ENCODE results near the gene NFE2L1. TPM values are rescaled to one million over a fixed set of nuclear protein-coding genes. Genes with fewer than 3 reads are reported as not detected.
"Not testable (repeated sequence)": the region's sequence is repeated elsewhere in the genome, so short reads cannot be mapped to it uniquely, and the experiment has no call there.

NFE2L1 gene
- total and polyA plus RNA-seq, 5 experiments from 2014 or later = 5.0 to 50.4 (median 14.2) TPM

DNA sequence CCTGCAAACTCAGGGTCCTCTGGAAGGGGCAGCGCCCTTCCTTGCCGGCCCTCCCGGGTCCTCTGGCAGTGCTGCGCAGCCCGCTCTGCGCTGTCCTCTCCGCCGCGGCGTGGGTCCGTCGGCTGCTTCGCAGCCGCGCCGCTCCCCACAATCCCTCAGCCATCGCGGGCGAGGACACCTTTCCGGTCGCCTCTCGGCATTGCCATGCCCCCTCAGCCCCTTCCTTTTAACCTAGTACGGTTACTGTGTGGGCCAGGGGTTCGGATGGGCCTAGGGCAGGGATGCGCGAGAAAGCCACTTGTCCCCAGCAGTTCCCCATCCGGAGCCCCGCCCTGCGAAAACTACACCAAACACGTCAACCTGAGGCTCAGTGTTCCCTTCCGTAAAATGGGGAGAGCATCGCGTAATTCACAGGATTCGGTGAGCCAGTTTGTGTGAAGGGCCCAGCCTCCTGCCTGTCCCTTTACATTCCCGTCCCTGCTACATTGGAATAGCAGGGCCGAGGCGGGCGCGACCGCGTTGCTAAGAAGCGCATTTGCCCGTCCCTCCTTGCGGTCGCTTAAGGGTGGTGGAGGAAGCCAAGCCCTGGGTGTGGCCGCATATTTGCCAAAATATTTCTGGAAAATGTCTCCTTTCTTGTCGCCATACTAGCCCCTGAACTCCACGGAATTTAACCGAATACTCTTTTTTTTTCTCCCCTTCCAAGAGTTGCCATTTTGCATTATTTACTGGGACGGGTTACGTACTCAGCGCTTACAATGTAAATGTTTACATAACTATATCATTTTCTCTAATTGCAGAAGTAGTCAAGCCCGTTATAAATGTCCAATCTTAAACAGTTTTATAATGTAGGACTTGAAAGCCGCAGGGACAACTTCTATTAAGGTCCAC, 23.8 kb upstream of the NFE2L1 start:
- H3K4me1 Mint-ChIP-seq = peaks cover 16 to 41% (median 34%) of the 10 kb centered on the region in 4 donors

DNA sequence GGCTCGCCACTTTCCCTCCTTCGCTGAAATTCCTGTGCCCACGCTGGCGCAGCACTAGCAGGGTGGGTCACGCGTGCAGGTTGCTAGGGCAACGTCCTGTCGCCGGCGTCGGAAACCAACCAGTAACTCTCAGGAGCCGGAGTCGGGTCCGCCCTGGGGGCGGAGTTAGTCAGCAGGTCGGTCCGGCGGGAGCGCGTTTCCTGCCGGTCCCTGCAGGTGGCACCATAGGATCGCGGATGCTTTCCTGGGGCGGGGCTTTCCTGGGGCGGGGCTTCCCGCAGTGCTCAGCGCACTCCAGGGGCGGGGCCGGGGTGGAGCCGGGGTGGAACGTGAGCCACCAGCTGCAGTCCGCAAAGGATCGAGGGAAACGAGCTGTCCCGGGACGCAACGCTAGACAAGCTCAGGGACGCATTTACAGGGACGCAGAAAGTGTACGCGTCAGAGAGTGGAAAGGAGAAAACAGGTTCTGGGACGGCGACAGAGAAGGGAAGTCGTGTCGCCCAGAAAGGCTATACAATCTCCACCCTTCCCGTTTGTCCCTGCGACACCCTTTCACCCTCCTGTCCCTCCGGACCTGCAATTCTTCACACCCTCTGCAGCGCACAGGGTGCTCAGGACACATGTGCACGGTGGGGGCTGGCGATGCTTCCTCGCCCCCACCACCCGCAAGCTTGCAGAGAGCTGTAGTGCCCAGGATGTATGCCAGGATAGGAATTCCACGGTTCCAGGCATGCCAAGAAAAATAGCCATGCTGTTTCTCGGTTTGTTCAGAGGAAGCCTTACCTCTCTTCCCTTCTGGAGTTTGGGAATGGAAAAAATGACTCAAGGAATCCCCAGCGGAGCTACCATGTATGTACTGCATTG, 22.9 kb upstream of the NFE2L1 start:
- Mint-ChIP-seq H3K4me1 (peaks cover 16 to 41% (median 34%) of the 10 kb centered on the region in 4 donors), H3K27me3 (peaks cover 19 to 68% (median 31%) of the 10 kb centered on the region in 5 donors), H3K27ac (peak overlapping the region; percentile 15 to 94 (median 80)), H3K4me3 (peak overlapping the region; percentile 81 to 94 (median 89)), H3K36me3 (peaks cover 0 to 3% (median 0%) of the 10 kb centered on the region in 3 donors), H3K9me3 (no peaks in the 10 kb centered on the region)
- DNase-seq (peak; percentile 93 to 99 (median 96)), ATAC-seq (peak; percentile 90 to 91)
- POLR2A ChIA-PET = interaction anchor here (0.9 to 1.3 kb wide), 4 partner anchors 18 to 130 kb away, joined by 3 to 5 read pairs (median 4); no protein-coding TSS in a partner anchor

More for the DNA sequence above, 23.8 kb upstream of the NFE2L1 start:
- Mint-ChIP-seq H3K36me3 (peaks cover 0 to 3% (median 0%) of the 10 kb centered on the region in 3 donors), H3K27ac (peak overlapping the region in 9 of 10 donors; percentile 15 to 94 (median 83)), H3K27me3 (peaks cover 21 to 62% (median 30%) of the 10 kb centered on the region in 5 donors), H3K9me3 (no peaks in the 10 kb centered on the region), H3K4me3 (peak overlapping the region; percentile 81 to 94 (median 89))
- DNase-seq (peak in 5 of 10 donors; percentile 15 to 32 (median 31)), ATAC-seq (peak; percentile 15 to 23)
- POLR2A ChIA-PET = interaction anchor here (0.9 to 1.3 kb wide), 3 partner anchors 51 to 129 kb away, joined by 3 to 5 read pairs (median 4); no protein-coding TSS in a partner anchor

DNA sequence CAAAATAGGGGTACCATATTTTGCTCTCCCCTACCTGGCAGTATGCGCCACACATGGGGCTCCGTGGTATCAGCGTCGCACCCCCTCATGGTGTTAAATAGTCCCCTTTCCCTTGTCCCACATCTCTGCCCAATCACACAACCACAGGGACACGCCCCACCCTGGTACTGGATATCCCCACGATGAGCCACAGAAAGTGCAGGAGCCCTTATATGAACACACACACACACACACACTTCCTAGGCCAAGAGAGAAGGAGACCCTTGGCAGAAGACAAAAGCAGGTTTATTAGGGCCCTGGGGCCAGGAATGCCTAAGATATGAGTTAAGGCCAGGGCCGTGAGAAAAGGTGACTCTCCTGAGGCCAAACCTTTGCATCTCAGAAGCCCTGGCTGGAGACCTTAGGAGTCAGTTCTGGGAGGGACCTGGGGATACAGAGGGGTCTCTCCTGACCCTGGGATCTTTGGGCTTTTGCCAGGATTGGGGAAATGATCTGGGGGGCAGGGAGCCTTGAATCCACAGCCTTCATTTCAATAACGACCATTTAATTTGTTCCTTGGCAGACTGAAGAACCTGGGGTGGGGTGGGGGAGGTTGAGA, 22.2 kb upstream of the NFE2L1 start:
- peaks cover 16 to 76% (median 34%) of the 10 kb centered on the region in 5 donors for H3K27me3 Mint-ChIP-seq
- no peak for ATAC-seq
- no peak overlapping the region for H3K27ac Mint-ChIP-seq
- H3K4me3 Mint-ChIP-seq = peak overlapping the region; percentile 67 to 94 (median 88)
- no peak for DNase-seq
- no peaks in the 10 kb centered on the region for H3K9me3 Mint-ChIP-seq
- H3K4me1 Mint-ChIP-seq = peaks cover 16 to 41% (median 34%) of the 10 kb centered on the region in 4 donors
- H3K36me3 Mint-ChIP-seq = peaks cover 0 to 3% (median 0%) of the 10 kb centered on the region in 3 donors
- POLR2A ChIA-PET = interaction anchor here (0.7 to 1.6 kb wide), 6 partner anchors 17 to 105 kb away, joined by 3 to 8 read pairs (median 4); partner anchors contain the start of gene NFE2L1

DNA sequence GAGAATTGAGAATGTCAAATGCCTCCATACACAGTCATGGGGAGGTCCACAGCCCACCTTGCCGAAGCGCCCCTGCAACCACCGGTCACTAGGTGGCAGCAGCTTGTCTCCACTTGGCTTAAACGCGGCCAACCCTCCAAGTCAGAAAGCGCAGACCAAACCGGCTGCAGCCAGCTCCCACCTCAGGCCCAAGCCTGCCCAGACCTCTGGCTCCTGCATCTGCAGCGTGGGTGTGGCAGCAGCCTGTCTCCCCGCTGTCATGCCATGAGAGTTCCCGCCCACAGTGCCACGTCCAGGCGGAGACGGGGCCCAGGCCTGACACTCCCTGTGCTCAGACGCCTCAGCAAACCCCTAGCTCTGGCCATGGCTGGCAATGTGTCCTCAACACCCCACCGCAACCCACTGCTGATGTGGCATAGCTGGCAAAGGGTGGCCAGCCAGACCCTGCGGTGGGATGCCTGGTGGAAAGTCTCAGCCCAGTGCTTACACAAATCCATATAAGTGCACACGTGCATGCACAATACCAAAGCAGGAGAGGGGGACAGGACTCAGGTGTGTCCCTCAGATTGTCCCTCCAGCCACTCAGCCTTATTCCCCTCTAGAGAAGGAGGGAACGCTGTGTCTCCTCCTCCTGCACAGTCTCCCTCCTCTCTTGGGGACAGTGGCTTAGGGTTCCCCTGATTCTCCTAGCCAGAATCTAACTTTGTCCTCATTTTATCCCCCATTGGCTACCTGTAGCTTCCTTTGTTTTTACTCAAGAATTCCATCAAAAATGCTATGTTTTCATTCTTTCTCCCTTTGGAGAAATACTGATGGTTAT, 21.4 kb upstream of the NFE2L1 start:
- Mint-ChIP-seq H3K27ac (peak overlapping the region in 1 of 10 donors; percentile 67), H3K9me3 (no peaks in the 10 kb centered on the region), H3K4me3 (peak overlapping the region in 9 of 10 donors; percentile 22 to 91 (median 58)), H3K27me3 (peaks cover 15 to 73% (median 35%) of the 10 kb centered on the region in 5 donors), H3K36me3 (peaks cover 0 to 3% (median 0%) of the 10 kb centered on the region in 3 donors), H3K4me1 (peaks cover 16 to 41% (median 34%) of the 10 kb centered on the region in 4 donors)
- POLR2A ChIA-PET = interaction anchor here (0.7 to 1.6 kb wide), 3 partner anchors 21 to 47 kb away, joined by 3 to 8 read pairs (median 4); partner anchors contain the start of gene NFE2L1
- ATAC-seq (peak; percentile 16 to 20), DNase-seq (peak; percentile 57 to 84 (median 68))

DNA sequence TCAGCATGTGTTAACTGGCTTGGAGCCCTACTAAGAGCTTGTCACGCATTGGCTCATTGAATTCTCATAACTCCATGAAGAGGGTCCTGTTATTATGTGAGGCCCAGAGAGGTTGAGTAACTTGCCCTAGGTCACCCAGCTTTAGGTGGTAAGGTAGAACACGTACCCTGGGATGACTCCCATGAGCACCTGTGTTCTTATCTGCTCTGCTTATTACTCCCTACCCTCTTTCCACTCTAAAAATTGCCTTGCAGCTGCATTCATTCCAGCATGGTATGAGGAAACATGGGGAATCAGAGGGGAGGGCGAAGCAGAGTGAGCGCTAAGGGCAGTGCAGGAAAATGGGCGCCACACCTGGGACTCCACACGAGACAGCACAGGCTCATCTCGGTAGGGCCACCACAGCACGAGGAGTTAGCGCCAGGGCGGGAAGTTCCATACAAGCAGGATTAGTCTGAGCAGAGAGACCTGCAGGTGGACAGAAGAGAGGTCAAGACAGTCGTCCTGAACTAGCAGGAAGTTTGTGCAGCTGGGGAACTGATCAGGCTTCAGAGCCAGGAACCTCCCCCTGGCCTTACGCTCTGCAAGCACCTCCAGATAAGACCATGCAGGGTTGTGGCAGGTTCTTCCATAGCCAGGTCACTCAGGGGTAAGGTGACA, 20.7 kb upstream of the NFE2L1 start:
- H3K27me3 Mint-ChIP-seq = peaks cover 11 to 71% (median 38%) of the 10 kb centered on the region in 5 donors
- DNase-seq = no peak
- no peaks in the 10 kb centered on the region for H3K9me3 Mint-ChIP-seq
- no peak overlapping the region for H3K27ac Mint-ChIP-seq
- POLR2A ChIA-PET = interaction anchor here (0.6 to 1.6 kb wide), 3 partner anchors 20 to 45 kb away, joined by 3 to 8 read pairs (median 4); partner anchors contain the start of gene NFE2L1
- no peak overlapping the region for H3K4me3 Mint-ChIP-seq
- ATAC-seq = no peak
- peaks cover 16 to 41% (median 33%) of the 10 kb centered on the region in 4 donors for H3K4me1 Mint-ChIP-seq
- peaks cover 0 to 3% (median 0%) of the 10 kb centered on the region in 3 donors for H3K36me3 Mint-ChIP-seq

DNA sequence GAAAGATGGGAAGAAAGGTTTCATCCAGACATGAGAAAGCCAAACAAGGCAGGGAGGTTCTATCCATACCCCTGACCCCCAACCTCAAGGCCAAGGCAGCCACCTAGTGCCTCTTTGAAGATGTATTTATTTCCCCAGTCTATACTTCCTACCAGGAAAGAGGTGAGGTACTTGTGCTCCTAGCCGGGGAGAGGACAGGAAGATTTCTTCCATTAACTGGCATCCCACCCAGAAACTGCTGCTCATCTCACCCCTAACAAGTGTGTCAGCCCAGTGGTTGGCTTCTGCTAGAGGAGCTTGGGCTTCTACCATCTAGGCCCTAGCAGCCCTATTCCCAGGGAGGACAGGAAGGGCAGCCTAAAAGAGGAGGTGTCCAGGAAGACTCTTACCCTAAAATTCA, 19.4 kb upstream of the NFE2L1 start:
- Mint-ChIP-seq H3K9me3 (no peaks in the 10 kb centered on the region), H3K27ac (no peak overlapping the region), H3K27me3 (peaks cover 9 to 72% (median 42%) of the 10 kb centered on the region in 5 donors), H3K4me1 (peaks cover 14 to 31% (median 25%) of the 10 kb centered on the region in 4 donors), H3K36me3 (no peaks in the 10 kb centered on the region), H3K4me3 (no peak overlapping the region)
- no peak for ATAC-seq
- POLR2A ChIA-PET = no interaction called here
- DNase-seq = no peak

DNA sequence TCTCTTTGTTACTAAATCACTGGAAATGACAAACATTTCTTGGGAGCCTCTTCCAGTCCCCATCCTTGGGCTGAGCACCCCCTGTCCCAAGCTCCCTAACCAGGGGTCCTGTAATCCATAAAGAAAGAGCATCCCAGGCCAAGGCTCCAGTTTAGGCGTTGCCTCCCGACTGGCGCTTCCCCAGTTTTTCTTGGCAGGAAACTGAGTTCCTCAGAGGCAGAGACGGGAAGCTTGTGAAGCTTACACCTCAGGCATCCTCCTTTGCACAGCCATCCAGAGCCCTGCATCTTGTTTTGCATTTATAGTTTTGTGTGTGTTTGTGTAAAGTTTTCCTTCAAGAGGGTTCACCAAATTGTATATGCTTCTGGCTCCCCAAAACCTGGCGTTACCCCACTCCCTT, 17.6 kb upstream of the NFE2L1 start:
- no peaks in the 10 kb centered on the region for H3K36me3 Mint-ChIP-seq
- ATAC-seq (no peak), DNase-seq (no peak)
- peaks cover 3 to 58% (median 32%) of the 10 kb centered on the region in 5 donors for H3K27me3 Mint-ChIP-seq
- no peak overlapping the region for H3K27ac Mint-ChIP-seq
- POLR2A ChIA-PET = no interaction called here
- H3K4me1 Mint-ChIP-seq = peaks cover 5 to 13% (median 11%) of the 10 kb centered on the region in 4 donors
- H3K4me3 Mint-ChIP-seq = no peak overlapping the region
- H3K9me3 Mint-ChIP-seq = no peaks in the 10 kb centered on the region

DNA sequence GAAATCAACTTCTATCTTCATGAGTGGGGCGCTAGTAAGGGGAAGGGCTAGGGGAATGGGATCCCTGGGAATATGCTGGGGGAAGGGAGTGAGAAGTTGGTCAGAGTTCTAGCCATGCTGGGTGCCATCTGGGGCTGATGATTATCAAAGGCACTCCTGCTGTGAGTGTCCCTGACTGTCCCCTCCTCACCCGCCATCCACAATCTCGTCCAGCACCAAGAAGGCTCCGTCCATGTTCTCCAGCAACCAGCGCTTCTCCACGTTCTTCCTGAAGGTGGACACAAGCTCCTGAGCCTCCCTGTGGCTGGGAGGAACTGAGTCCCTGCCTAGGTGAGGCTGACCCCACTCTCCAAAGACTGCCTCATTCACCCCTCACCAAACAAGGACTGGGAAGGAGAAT, 16.2 kb upstream of the NFE2L1 start:
- Mint-ChIP-seq H3K27ac (no peak overlapping the region), H3K27me3 (peaks cover 6 to 58% (median 35%) of the 10 kb centered on the region in 5 donors), H3K4me3 (no peak overlapping the region), H3K4me1 (peaks cover 0 to 4% (median 2%) of the 10 kb centered on the region in 4 donors), H3K36me3 (no peaks in the 10 kb centered on the region), H3K9me3 (no peaks in the 10 kb centered on the region)
- peak in 1 of 10 donors; percentile 21 for DNase-seq
- POLR2A ChIA-PET = no interaction called here
- ATAC-seq = no peak

DNA sequence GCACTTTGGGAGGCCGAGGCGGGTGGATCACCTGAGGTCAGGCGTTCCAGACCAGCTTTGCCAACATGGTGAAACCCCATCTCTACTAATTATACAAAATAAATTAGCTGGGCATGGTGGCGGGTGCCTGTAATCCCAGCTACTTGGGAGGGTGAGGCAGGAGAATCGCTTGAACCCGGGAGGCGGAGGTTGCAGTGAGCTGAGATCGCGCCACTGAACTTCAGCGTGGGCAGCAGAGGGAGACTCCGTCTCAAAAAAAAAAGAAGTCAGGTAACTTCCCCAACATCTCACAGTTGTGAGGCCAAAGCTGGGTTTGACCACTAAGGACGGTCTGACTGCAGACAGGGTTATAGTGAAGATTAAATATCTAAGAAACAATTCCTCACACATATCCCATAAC, 13.4 kb upstream of the NFE2L1 start:
- POLR2A ChIA-PET = interaction anchor here (0.6 to 1.1 kb wide), 2 partner anchors 93 to 513 kb away, joined by 3 to 4 read pairs; partner anchors contain the start of gene PNPO
- H3K27ac Mint-ChIP-seq = not testable (repeated sequence)

DNA sequence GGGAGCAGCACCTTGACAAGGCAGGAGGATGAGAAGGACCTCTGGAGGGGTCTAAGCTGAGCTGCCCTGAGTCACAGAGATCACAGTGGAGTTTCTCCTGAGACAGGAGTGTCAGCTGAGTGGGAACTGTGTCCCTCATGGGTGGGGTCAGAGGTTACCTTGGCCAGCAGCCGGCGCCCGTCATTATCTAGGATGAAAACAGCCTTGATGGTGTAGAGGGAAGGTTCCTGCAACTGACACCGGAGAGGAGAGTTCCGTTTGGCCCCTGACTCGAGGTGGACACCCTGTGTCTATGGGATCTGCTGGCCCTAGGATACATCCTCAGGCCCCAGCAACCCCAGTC, 11.5 kb upstream of the NFE2L1 start:
- POLR2A ChIA-PET = interaction anchor here (3.2 kb wide), 1 partner anchor 11 kb away, joined by 23 read pairs; the partner anchor contains the start of gene NFE2L1
- H3K36me3 Mint-ChIP-seq = no peaks in the 10 kb centered on the region
- H3K4me1 Mint-ChIP-seq = peaks cover 2 to 12% (median 7%) of the 10 kb centered on the region in 4 donors
- no peak for DNase-seq
- no peak for ATAC-seq
- no peaks in the 10 kb centered on the region for H3K9me3 Mint-ChIP-seq
- H3K27me3 Mint-ChIP-seq = peaks cover 13 to 27% (median 26%) of the 10 kb centered on the region in 5 donors
- peak overlapping the region; percentile 74 to 90 (median 82) for H3K4me3 Mint-ChIP-seq
- no peak overlapping the region for H3K27ac Mint-ChIP-seq

More for the DNA sequence above, 13.4 kb upstream of the NFE2L1 start:
- peaks cover 2 to 12% (median 7%) of the 10 kb centered on the region in 4 donors for H3K4me1 Mint-ChIP-seq
- not testable (repeated sequence) for H3K36me3 Mint-ChIP-seq, H3K4me3 Mint-ChIP-seq, H3K9me3 Mint-ChIP-seq, ATAC-seq, DNase-seq
- peaks cover 13 to 41% (median 30%) of the 10 kb centered on the region in 5 donors for H3K27me3 Mint-ChIP-seq

All from naive thymus-derived CD8-positive, alpha-beta T cell (primary cell).